ENCODE measurements around the gene GART.
"Not testable (repeated sequence)": the region's sequence is repeated elsewhere in the genome, so short reads cannot be mapped to it uniquely, and the experiment has no call there.

Gene GART

GRCh38 chr21:33541756-33542639 is at the start of gene GART:
TSS of gene GART (minus strand) at chr21:33542117. CDS start at chr21:33539315, 2,802 bp downstream.
- no peak for DNase-seq

GRCh38 chr21:33588485-33589335 is 46.8 kb upstream of the GART start, which contains the start of gene DONSON:
TSS of gene DONSON (minus strand) at chr21:33588684. CDS start at chr21:33588641, 43 bp downstream.
- peak; percentile 62 for DNase-seq

GRCh38 chr21:33587792-33588484 is 46.0 kb upstream of the GART start:
- DNase-seq: no peak

- no peak for DNase-seq
These were observed 45.0 kb upstream of the GART start for GRCh38 chr21:33586927-33587326.

- no peak for DNase-seq
These were observed 42.5 kb upstream of the GART start for GRCh38 chr21:33584455-33584854.

GRCh38 chr21:33578959-33579542 is 37.1 kb upstream of the GART start:
- DNase-seq: no peak

GRCh38 chr21:33578214-33578613 is 36.3 kb upstream of the GART start:
- DNase-seq: no peak

- not testable (repeated sequence) for DNase-seq
These were observed 34.8 kb upstream of the GART start for GRCh38 chr21:33576741-33577141.

- no peak for DNase-seq
These were observed 30.4 kb upstream of the GART start for GRCh38 chr21:33572350-33572749.

GRCh38 chr21:33569991-33570390 is 28.1 kb upstream of the GART start:
- DNase-seq: no peak

GRCh38 chr21:33568448-33568847 is 26.5 kb upstream of the GART start:
- DNase-seq: no peak

- no peak for DNase-seq
These were observed 26.0 kb upstream of the GART start for GRCh38 chr21:33567914-33568313.

GRCh38 chr21:33566514-33566913 is 24.6 kb upstream of the GART start:
- no peak for DNase-seq

- no peak for DNase-seq
These were observed 20.5 kb upstream of the GART start for GRCh38 chr21:33562389-33562788.

GRCh38 chr21:33561373-33561772 is 19.5 kb upstream of the GART start:
- no peak for DNase-seq

- no peak for DNase-seq
These were observed 19.0 kb upstream of the GART start for GRCh38 chr21:33560965-33561364.

- DNase-seq: no peak
These were observed 17.9 kb upstream of the GART start for GRCh38 chr21:33559813-33560212.

- no peak for DNase-seq
These were observed 17.0 kb upstream of the GART start for GRCh38 chr21:33558777-33559421.

- DNase-seq: no peak
These were observed 15.5 kb upstream of the GART start for GRCh38 chr21:33557447-33557846.

GRCh38 chr21:33554982-33555344 is 13.0 kb upstream of the GART start:
- DNase-seq: no peak

- DNase-seq: no peak
These were observed 12.5 kb upstream of the GART start for GRCh38 chr21:33554236-33554981.

Data from cortex of kidney (tissue), 1 donor.